ENCODE measurements around the gene FAM171A2.

- TF ChIP-seq POLR2A (IDR thresholded peaks at IDR 0.05; ENCODE audit: low read length) (no peak), GATA1 (IDR thresholded peaks at IDR 0.05; ENCODE audit: low read depth, low read length) (no peak)
These were observed 53.5 kb downstream of the FAM171A2 start for GRCh38 chr17:44310188-44310587.
